ENCODE measurements around the gene DNALI1.
A peak's percentile ranks its signal among the peaks of the same experiment; 100 is the strongest.
"Not testable (repeated sequence)": the region's sequence is repeated elsewhere in the genome, so short reads cannot be mapped to it uniquely, and the experiment has no call there.

The DNALI1 gene

DNA sequence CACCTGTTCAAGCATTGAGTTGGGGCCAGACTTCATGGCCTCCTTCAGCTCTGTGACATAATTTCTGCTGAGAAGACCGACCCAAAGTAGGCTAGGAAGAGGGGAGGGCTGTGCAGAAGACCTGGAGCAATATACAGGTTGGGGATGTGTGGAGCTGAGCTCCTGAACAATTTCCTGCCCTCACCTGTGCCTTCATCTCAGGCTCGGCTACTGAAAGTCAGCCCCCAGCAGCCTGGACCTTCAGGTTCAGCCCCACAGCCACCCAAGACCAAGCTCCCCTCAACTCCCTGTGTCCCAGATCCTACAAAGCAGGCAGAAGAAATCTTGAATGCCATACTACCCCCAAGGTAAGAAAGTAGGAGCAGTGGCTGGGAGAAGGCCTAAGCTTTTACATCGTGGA lies 662 bp downstream of the DNALI1 start:
- DNase-seq, result no peak

DNA sequence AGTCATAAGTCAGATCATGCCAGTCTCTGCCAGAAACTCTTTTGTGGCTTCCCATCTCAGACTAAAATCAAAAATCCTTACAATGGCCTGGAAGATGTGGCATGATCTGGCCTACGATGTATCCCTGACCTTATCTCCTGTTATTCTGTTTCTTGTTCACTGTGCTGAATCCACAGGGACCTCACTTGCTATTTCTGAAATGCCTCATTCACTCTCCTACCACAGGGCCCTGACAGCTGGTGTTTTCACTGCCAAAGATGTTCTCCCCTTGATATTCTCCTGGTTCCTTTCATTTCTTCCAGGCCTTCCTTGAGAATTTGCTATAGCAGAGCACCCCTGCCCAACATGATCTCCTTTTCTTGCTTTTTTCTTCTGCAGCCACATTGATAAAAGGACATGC lies 1.7 kb downstream of the DNALI1 start:
- no peak for DNase-seq

DNA sequence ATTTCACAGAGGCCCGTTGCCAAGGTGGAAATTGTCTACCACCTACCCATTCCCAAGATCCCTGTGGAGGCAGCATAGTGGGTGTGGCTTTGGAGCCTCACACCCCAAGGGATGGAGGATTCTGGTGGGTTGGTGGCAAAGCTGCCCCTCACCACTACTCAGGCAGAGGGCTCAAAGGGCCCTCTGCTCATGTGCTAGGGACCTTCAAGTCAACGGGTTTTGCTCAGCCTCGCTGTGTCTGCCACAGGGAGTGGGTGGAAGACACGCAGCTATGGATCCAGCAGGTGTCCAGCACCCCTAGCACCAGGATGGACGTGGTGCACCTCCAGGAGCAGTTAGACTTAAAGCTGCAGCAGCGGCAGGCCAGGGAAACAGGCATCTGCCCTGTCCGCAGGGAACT lies 2.3 kb downstream of the DNALI1 start:
- DNase-seq, result no peak

DNA sequence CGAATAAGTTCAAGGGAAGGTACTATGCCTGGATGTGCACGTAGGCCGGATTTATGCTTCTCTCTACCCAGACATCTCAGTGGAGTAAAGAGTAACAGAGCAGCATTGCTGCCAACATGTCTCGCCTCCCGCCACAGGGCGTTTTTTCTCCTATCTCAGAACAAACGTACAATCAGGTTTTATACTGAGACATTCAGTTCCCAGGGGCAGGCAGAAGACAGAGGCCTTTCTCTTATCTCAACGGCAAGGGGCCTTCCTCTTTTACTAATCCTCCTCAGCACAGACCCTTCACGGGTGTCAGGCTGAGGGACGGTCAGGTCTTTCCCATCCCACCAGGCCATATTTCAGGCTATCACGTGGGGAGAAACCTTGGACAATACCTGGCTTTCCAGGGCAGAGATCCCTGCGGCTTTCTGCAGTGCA lies 3.2 kb downstream of the DNALI1 start:
- DNase-seq, result not testable (repeated sequence)

DNA sequence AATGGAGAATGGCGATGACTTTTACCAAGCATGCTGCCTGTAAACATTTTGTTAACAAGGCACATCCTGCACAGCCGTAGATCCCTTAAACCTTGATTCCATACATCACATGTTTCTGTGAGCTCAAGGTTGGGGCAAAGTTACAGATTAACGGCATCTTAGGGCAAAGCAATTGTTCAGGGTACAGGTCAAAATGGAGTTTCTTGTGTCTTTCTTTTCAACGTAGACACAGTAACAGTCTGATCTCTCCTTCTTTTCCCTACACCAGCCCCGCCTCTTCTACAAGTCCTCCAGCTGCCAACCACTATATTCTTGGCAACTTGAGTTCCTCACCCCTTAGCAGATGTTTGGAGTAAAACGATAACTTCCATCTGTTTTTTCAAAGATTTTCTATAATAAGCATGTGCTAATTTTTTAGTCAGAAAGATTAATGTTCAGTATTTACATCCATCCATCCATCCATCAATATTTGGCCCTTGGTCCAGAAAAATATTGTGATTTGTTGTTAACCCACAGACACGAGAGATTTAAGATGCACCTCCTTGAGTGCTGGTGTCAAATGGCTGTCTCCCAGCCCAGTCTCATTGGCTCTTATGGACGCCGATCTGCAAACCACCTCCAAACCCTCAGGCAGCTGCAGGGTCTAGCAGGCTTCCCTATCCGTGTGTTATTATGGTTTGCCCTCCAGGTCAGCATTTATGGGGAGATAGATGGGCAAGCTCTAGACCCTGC lies 3.8 kb downstream of the DNALI1 start:
- DNase-seq, result no peak

DNA sequence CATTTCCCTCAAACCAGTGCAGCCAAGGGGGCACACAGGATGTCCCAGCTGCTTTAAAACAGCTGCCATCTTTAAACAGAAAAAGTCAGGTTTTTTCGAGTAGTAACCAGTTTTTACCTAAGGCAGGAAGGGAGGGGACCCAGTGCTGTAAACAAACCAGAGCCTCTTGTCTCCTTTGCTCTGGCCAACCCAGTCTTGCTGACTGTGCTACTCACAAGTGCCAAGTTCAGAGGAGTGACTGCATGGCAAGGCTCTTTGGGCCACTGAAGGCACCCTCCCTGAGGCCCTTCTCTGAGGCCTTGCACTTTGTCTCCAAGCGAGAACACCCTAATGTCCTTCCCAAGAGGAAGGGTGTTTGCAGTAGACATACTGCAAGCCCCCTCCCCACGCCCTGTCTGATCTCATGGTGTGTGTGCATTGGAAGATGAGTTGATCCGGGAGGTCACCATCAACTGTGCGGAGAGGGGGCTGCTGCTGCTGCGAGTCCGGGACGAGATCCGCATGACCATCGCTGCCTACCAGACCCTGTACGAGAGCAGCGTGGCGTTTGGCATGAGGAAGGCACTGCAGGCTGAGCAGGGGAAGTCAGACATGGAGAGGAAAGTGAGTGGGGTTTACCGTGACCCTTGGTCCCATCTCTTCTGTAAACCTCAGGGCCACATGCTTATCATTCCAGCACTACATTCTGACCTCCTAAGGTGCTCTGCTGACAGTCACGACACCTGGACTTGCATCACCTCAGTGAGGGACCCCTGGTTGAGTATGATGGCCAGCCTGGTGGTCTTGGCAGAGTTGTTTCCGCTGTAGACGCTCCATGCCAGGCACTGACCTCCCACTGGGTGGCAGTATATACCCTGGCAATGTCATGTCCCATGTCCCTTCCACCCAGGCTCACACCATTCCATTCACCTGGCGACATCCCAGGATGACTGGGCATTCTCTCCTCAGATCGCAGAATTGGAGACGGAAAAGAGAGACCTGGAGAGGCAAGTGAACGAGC lies 4.7 kb downstream of the DNALI1 start:
- DNase-seq, result peak; percentile 32

DNA sequence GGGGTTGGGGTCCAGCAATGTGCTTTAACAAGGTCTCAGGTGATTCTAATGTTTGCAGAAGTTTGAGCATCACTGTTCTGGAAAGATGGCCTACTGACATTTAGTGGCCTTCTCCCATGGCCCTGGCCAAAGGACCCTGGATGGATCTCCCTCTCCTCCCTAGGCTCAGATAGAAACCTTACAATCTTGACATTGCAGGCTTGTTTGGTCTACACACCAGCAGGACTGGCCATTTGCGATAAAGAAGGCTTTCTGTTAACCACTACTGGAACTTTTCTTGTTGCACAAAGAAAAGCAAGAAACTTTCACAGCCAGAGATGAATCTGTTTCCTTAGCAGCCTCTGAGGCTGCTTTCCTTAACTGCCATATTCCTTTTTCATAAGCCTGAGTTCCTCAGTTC lies 6.2 kb downstream of the DNALI1 start:
- DNase-seq, result no peak

DNA sequence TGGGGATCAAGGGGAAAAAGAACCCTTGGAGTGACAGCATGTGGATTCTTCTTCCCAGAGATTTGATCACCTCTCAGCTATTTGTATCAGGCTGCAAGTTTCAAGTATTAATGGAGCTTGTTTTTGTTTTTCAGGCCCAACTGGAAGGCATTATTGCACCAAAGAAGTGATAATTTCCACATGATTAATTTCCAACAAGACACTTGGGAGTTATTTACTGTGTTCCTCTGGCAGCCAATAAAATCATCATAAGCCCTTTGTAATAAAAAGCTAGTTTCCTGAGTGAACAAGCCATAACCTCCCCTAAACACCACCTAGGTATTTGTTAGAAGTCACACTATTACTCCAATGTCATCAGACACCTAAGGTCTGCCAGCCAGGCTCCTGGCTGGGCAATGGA lies 8.2 kb downstream of the DNALI1 start:
- DNase-seq, result no peak

DNA sequence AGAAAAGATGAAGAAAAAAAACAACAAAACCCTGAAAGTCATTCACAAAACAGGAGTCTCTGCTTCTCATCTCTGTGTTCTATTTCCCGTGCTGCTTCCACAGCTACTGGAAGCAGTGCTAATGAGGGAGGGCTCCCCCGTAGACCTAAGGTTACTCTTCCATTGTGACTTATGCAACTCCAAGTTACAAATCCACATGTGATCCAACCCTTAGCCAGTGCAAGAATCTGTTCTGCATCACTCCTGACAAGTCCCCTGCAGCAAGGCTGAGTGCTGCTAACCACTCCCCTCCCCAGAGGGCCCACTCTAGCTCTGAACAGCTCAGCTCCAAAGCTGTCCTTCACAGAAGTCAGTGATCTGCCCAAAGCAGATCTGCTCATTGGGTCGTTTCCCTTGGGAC lies 10.3 kb downstream of the DNALI1 start:
- no peak for DNase-seq

DNA sequence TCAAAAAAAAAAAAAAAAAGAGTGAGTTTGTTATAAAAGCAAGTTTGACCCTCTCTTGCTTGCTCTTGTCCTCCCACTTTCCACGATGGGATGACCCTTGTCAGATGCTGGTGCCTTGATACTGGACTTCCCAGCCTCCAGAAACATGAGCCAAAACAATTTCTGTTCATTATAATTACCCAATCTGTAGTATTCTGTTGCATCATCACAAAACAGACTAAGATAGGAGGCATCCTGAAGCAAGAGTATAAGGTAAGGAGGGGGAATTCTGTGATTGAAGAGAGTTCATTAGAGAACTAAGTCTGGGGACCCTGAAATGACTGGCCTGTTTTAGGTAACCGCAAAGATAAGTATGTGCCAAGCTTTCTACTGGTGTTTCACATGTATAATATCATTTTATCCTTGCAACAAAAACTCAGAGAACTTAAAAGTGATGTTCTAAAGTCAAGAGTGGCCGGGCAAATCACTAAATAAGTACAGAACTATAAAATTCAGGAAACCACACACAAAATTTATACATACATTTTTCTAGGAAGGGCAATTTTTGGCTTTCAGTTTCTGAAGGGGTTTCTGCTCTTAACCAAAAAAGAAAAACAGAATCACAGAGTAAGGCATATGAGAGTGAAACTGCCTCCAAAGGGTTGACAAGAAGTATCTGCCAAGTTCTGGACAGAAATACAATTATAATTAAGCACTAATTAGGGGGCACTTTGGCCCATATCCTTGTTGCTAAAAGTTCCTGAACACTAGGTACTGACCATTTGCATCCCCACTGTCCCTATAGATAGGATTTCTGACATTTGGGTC lies 14.0 kb downstream of the DNALI1 start:
- DNase-seq, result no peak

DNA sequence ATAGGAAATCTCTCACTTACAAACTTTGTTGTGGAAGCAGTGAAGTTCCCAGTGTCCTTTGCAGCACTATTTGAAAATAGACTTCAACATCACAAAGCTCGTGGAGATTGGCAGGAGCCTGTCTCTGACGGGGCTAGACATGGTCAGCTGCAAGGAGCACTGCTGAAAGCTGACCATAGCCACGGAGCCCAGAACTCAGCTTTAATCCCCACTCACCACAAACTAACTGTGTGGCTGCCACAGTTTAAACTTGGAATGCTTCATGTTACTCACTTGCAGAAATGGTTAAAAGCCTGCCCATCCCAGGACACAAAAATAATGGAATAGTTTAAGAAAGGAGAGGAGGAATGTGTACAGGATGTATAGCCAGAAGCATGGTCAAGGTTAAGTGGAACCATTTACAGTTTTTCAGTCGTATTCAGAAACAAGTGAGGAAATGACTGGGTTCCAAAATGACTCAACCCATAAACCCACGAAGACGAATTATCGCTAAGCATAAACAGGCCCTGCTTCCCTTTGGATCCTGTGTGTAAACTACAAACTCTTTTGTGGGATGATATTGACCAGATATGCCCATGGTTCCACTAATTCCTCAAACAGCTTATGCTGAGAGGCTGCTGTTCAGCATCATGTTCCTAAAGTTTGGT lies 18.2 kb downstream of the DNALI1 start:
- DNase-seq, result no peak

DNA sequence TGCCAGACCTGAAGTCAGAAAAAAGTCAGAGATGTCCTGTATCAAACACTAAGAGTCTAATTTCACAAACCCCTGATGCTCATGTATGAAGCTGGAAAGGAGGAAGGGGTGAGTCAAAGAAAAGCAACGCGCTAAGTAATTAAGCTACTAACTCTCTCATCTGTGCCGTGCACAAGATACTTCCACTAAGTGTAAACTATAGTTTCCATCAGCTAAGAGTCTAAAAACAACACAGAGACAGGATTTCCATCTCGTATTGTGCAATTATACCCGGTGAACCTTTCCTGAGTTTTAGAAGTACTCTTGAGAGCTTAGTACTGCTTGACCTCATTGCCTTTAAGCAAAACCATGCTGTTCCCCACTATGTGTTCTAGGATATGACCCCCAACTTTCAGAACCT lies 19.0 kb downstream of the DNALI1 start:
- no peak for DNase-seq

DNA sequence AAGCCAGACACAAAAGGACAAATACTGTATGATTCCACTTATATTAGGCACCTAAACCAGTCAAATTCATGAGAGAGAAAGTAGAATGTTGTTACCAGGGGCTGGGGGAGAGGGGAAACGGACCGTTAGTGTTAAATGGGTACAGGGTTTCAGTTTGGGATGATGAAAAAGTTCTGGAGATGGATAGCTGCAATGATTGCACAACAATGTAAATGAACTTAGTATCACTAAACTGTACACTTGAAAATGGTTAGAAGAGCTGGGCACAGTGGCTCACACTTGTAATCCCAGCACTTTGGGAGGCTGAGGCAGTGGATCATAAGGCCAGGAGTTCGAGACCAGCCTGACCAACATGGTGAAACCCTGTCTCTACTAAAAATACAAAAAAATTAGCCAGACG lies 27.8 kb downstream of the DNALI1 start:
- DNase-seq, result not testable (repeated sequence)

DNA sequence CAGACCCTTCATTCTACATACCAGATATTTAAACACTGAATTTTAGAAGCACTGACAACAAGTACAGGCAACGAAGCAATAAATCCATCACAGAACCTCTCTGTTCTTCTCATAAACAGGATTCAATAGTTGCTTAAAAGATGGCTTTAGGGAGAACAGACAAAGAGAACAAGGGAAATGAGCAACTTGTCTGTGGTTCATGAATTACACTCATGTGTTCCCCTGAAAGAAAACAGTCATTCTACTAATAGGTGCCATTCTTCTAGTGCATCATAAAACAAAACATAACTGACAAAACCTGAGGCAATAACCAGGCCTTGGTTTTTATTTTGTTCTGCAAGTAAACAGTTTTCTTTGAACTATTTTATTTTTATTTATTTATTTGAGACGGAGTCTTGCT lies 32.2 kb downstream of the DNALI1 start:
- DNase-seq, result no peak

DNA sequence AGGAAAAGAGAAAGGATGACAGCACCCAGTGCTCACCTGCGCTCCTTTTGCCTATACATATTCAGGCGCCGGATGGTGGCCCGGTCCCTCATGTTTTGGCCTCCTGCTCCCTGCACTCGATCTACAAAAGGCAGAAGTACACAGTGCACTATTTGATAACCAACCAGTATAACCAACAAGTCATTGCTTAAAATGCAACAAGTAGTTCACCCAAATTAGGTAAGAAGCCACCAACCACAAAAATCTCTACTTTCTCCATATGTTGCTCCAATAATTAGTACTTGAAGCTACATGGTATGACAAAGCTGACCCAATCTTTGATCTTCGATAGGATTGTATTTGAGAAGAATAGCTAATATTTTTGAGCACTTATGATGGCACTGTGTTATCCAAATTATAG lies 37.0 kb downstream of the DNALI1 start:
- DNase-seq, result no peak

DNA sequence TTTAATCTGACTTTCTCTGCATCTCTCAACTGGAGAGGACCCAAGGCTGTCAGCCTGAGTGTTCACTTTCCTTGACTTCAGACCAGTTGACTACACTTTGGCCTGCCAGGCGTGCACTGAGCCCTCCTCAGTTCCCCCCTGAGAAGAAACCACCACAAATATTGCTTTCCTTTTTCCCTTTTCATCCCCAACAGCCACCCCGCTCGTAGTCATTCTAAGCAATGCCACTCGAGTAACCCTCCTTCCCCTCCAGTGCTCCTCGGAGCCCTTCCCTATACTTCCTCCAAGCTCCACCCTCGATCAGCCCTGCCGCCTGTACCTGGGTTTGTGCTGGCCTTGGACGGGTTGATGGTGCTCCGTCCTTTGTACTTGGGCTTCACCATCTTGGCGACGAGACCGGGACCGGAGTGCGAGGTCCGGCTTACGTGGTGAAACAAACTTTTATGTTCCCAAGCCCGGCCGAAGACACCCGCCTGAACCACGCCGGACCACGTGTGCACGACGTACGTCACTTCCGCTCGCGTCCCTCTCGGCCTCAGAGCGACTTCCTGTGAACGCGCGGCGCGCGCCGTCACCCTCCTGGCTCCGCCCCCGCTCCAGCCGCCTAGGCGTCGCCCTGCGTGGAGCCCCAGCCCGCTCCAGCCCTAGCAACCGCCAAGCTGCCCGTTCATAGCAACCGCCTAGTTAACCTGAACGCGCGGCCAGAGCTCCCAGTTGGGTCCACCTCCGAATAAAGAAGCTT lies 38.9 kb downstream of the DNALI1 start, which contains the start of gene GNL2:
TSS of gene GNL2 (minus strand) at position 498 of the 742 bp plus-strand sequence. CDS start at position 383, 115 bp downstream.
- DNase-seq, result peak; percentile 98

DNA sequence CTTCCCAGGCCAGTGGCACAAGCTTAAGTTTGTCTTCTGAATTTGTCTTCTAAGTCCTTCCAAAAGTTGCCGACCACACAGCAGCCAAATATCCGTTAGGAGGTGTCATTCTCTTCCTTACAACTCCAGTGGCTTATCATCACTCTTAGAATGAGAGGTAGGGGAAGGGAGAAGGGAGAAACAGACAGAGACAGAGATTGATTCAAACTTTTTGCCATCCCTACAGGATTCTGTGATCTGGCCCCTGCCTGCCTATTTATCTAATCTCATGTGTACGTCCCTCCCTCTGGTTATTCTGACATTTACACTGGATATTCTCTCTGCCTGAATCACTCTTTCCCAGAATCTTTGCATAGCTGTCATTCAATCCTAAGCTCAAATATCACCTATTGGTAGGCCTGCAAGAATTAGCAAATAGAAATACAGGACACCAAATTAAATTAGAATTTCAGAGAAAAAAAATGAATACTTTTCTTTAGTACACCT lies 39.5 kb downstream of the DNALI1 start:
- DNase-seq, result no peak

DNA sequence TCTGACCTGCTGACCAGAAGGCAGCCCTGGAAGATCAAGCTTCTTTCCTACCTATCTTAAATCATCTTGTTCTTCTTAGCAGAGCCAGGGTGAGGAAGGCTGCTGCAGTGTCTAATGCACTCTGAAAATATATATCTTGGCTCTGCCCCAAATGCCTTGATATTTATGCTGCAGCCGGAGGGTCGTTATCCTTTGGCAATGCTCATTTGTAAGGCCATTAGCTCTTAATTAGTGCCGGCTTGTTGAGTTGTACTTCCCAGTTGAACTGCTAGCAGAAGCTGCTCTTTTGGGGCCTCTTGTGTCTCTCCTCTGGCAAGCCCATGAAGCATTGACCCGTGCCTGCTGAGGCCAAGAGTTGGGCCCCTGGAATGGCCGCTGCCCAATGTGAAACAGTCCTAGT lies 43.2 kb downstream of the DNALI1 start:
- DNase-seq, result no peak

DNA sequence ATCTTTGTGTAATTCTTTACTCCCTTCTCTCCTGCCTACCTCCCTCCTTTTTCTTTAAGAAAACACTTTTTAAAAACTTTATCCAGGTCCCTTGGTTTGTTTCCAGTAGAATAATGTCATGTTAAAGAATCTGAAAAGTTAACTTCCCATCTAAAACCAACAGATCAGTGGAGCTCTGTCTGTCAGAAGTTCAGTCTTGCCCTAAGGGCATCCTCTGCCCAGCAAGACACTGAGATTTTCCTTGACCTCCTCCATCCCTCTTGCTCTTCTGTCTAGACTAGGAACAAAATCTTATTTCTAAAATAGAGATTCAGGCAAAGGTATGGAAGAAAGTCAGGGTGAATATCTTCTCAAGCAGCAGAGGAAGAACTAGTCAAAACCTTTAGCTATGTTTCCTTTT lies 44.7 kb downstream of the DNALI1 start:
- no peak for DNase-seq

DNA sequence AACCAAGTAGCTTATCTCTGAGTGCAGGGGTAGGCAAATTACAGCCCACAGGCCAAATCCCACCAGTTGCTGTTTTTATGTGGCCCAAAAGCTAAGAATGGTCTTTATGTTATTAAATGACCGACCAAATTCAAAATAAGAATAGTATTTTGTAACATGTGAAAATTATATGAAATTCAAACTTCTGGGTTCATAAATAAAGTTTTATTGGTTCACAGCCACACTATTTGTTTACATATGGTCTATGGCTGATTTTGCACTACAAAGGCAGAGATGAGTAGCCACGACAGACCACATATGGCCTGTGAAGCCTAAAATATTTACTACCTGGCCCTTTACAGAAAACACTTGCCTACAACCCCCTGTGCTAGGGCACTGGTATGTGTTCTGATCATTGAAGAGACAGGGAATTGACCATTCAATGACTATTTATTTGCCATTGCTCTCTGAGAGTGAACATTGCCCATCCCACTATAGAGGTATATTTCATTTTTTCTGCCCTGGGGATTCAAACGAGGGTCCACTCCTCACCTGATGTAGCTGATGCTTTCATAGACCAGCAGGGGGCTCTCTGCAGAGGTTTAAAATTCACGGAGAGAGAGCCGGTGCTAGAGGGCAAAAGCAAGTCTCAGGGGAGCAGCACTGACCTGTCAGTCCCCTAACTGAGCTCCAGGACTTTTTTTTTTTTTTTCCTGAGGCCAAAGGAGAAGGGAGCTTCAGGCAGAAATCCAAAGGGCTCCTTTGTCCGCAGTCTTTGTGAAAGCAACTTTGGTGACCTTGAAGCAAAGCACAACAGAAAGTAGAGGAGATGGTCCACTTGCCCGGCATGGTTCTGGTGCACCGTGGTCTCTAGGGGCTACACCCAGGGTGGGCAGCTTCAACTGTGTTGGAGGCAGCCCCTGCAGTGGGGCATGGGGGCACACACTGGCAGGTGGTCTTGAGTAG lies 46.3 kb downstream of the DNALI1 start:
- DNase-seq, result peak; percentile 49

Measured in CD4-positive, alpha-beta T cell treated with Interleukin-17A for 4 hours (primary cell).